Measurements from ENCODE around the gene ANKRD55.
"Not testable (repeated sequence)": the region's sequence is repeated elsewhere in the genome, so short reads cannot be mapped to it uniquely, and the experiment has no call there.

DNA sequence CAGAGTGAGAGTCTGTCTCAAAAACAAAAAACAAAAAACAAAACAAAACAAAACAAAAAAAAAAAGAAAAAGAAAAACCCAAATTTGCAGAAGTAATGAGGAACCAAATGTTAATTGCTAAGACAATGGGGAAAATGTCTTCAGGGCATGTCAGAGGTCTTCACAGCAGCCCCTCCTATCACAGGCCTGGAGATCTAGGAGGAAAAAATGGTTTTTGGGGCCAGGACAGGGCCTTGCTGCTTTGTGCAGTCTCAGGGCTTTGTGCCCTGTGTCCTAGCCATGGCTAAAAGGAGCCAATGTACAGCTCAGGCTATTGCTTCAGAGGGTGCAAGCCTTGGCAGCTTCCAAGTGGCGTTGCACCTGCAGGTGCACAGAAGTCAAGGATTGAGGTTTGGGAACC is 9.1 kb upstream of the ANKRD55 start:
- TF ChIP-seq, protein P1, sequence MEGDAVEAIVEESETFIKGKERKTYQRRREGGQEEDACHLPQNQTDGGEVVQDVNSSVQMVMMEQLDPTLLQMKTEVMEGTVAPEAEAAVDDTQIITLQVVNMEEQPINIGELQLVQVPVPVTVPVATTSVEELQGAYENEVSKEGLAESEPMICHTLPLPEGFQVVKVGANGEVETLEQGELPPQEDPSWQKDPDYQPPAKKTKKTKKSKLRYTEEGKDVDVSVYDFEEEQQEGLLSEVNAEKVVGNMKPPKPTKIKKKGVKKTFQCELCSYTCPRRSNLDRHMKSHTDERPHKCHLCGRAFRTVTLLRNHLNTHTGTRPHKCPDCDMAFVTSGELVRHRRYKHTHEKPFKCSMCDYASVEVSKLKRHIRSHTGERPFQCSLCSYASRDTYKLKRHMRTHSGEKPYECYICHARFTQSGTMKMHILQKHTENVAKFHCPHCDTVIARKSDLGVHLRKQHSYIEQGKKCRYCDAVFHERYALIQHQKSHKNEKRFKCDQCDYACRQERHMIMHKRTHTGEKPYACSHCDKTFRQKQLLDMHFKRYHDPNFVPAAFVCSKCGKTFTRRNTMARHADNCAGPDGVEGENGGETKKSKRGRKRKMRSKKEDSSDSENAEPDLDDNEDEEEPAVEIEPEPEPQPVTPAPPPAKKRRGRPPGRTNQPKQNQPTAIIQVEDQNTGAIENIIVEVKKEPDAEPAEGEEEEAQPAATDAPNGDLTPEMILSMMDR (IDR thresholded peaks at IDR 0.05): not testable (repeated sequence)
- TF ChIP-seq POLR2A (IDR thresholded peaks at IDR 0.05): not testable (repeated sequence)
